Thoracic aorta (tissue), 2 donors: ENCODE results near the gene PLAGL1. TPM values are rescaled to one million over a fixed set of nuclear protein-coding genes. Genes with fewer than 3 reads are reported as not detected.

Experiments
- ATAC-seq: fragments of 150-250 bp; one replicate; pipeline ENCODE4 v1.8.0; 2017; ENCODE audit warnings: low read depth; ENCODE audit not compliant: insufficient number of reproducible peaks, low FRiP score
- DNase-seq: peaks from one replicate; pipeline ENCODE4 v3.0.0-alpha.2; 2020; ENCODE audit warnings: low spot score
- H3K27ac ChIP-seq, 2 donors: fragments of 200-600 bp; sonication (generic); 1 replicate in 1 of 2; 2 replicates in 1 of 2; pipeline ENCODE4 v1.5.1; 2016; ENCODE audit warnings: mild to moderate bottlenecking in 2 of 2, moderate library complexity in 2 of 2
- H3K27me3 ChIP-seq: fragments of 200-600 bp; sonication (generic); replicated peaks from 2 replicates; pipeline ENCODE4 v1.6.0; 2016; ENCODE audit warnings: mild to moderate bottlenecking; ENCODE audit not compliant: insufficient read depth
- H3K36me3 ChIP-seq: fragments of 200-600 bp; sonication (generic); one replicate; pipeline ENCODE4 v1.5.1; 2016
- H3K4me1 ChIP-seq, 2 donors: fragments of 200-600 bp; sonication (generic); 1 replicate in 1 of 2; 2 replicates in 1 of 2; pipeline versions ENCODE4 v1.5.1 to v1.6.0; 2016; ENCODE audit warnings: low read depth in 2 of 2, mild to moderate bottlenecking in 1 of 2; ENCODE audit not compliant: control insufficient read depth in 1 of 2
- H3K4me3 ChIP-seq: fragments of 200-600 bp; sonication (generic); 2 replicates; pipeline ENCODE4 v1.5.1; 2016; ENCODE audit warnings: mild to moderate bottlenecking
- H3K9me3 ChIP-seq: fragments of 200-600 bp; sonication (generic); 2 replicates; pipeline ENCODE4 v1.5.1; 2016
- total RNA-seq, 2 donors: library from RNA; depleted of rRNA; stranded (reverse); fragments of >200 nt; gene quantifications; one replicate each; pipeline versions ENCODE4 v1.1.0 to v1.2.3, GENCODE V29; 2016
- TF ChIP-seq, protein P1 (sequence below): fragments of 200-600 bp; sonication (generic); IDR thresholded peaks from one replicate; pipeline ENCODE4 v1.5.1; 2019; ENCODE audit warnings: antibody characterized with exemption

The PLAGL1 gene
- total RNA-seq, 2 donors from 2014 or later = 33.6 to 74.7 TPM

- H3K4me1 ChIP-seq = no peaks in the 10 kb centered on the region
- no peak for DNase-seq
- TF ChIP-seq, protein P1, sequence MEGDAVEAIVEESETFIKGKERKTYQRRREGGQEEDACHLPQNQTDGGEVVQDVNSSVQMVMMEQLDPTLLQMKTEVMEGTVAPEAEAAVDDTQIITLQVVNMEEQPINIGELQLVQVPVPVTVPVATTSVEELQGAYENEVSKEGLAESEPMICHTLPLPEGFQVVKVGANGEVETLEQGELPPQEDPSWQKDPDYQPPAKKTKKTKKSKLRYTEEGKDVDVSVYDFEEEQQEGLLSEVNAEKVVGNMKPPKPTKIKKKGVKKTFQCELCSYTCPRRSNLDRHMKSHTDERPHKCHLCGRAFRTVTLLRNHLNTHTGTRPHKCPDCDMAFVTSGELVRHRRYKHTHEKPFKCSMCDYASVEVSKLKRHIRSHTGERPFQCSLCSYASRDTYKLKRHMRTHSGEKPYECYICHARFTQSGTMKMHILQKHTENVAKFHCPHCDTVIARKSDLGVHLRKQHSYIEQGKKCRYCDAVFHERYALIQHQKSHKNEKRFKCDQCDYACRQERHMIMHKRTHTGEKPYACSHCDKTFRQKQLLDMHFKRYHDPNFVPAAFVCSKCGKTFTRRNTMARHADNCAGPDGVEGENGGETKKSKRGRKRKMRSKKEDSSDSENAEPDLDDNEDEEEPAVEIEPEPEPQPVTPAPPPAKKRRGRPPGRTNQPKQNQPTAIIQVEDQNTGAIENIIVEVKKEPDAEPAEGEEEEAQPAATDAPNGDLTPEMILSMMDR = no peak
These were observed 55.8 kb downstream of the PLAGL1 start for GRCh38 chr6:143952060-143952778.

DNA sequence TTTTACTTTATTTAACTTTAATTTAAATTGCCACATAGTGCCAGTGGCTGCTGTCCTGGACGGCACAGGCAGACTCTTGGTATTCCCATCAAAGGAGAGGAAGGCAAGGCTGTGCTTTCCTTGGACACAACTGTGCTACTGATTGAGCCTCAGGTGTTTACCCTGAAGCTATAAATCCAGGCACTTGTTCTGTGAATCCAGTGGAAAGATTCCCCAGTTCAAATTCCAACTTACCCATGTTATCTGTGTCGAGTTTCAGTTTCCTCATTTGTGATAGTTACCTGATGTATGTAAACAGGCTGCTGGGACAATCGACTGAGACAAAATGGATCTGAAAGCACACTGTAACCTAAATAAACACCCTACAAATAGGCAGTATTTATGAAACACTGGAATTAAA is 57.2 kb downstream of the PLAGL1 start:
- no peak for ATAC-seq
- Histone ChIP-seq H3K9me3 (no peaks in the 10 kb centered on the region), H3K27ac (no peak overlapping the region), H3K4me3 (no peak overlapping the region), H3K4me1 (no peaks in the 10 kb centered on the region), H3K27me3 (no peaks in the 10 kb centered on the region), H3K36me3 (peaks cover 7% of the 10 kb centered on the region)
- DNase-seq = no peak
- TF ChIP-seq, protein P1 = no peak

More at GRCh38 chr6:143952060-143952778, 55.8 kb downstream of the PLAGL1 start:
- H3K9me3 ChIP-seq = no peaks in the 10 kb centered on the region
- no peak overlapping the region for H3K27ac ChIP-seq
- H3K27me3 ChIP-seq = no peaks in the 10 kb centered on the region
- ATAC-seq = no peak
- H3K36me3 ChIP-seq = peaks cover 7% of the 10 kb centered on the region
- no peak overlapping the region for H3K4me3 ChIP-seq

GRCh38 chr6:143949962-143950361 is 58.1 kb downstream of the PLAGL1 start:
- Histone ChIP-seq H3K4me1 (no peaks in the 10 kb centered on the region), H3K27ac (no peak overlapping the region), H3K9me3 (no peaks in the 10 kb centered on the region), H3K36me3 (peaks cover 7% of the 10 kb centered on the region), H3K4me3 (no peak overlapping the region), H3K27me3 (no peaks in the 10 kb centered on the region)
- DNase-seq (no peak), ATAC-seq (no peak)
- TF ChIP-seq, protein P1 = no peak

DNA sequence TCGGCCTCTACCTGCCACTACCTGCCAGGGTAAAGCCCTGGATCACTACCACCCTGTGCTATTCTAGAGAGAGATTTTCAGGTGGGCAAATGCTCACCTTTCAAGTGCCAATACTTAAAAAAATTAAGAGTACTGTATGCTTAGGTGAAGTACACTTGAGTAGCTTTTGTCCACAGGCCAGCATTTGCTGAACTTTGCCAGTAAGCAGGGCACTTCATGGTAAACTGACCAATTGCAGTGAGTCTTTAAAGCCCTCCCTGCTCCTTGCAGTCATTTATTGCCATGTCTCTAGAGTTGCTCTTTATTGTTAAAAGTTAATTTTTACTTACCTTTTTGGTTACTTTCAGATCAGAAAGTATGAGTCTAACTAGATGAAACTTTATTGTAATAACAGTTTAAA is 58.5 kb downstream of the PLAGL1 start:
- H3K27me3 ChIP-seq = no peaks in the 10 kb centered on the region
- TF ChIP-seq, protein P1 = no peak
- H3K36me3 ChIP-seq = peaks cover 7% of the 10 kb centered on the region
- no peaks in the 10 kb centered on the region for H3K9me3 ChIP-seq
- H3K4me1 ChIP-seq = no peaks in the 10 kb centered on the region
- no peak overlapping the region for H3K4me3 ChIP-seq
- H3K27ac ChIP-seq = no peak overlapping the region
- DNase-seq = no peak
- no peak for ATAC-seq

DNA sequence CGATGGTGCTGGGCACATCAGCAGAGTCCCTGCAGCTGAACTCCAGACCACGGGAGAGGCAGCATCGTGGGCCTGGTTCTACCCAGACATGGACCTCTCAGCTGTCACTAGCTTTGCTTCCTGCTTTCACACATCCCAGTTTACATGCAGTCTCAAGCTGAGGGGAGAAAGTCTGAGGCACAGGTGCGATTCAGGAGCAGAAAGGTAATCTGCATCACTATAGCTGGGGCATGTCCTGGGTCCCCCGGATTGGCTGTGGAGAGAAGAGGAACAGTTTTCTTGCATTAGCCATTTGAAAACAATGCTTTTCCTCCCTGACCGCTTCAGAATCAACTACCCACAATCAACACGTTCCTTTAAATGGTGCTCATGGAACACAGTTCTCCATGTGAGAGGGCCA is 59.9 kb downstream of the PLAGL1 start:
- H3K4me3 ChIP-seq = no peak overlapping the region
- no peak overlapping the region for H3K27ac ChIP-seq
- H3K9me3 ChIP-seq = no peaks in the 10 kb centered on the region
- no peaks in the 10 kb centered on the region for H3K27me3 ChIP-seq
- no peaks in the 10 kb centered on the region for H3K4me1 ChIP-seq
- TF ChIP-seq, protein P1 = no peak
- DNase-seq (no peak), ATAC-seq (no peak)
- peaks cover 7% of the 10 kb centered on the region for H3K36me3 ChIP-seq
